ENCODE results near the gene LMO3. TPM values are rescaled to one million over a fixed set of nuclear protein-coding genes. Genes with fewer than 3 reads are reported as not detected.

Gene LMO3
- total RNA-seq, 1 donor from 2014 or later: 0.69 TPM

GRCh38 chr12:16600525-16600924 lies 5.4 kb downstream of the LMO3 start:
- no peak overlapping the region for H3K27ac Mint-ChIP-seq
- peaks cover 12% of the 10 kb centered on the region for H3K4me1 Mint-ChIP-seq
- H3K4me3 Mint-ChIP-seq: no peak overlapping the region
- H3K9me3 Mint-ChIP-seq: no peaks in the 10 kb centered on the region
- no peak for DNase-seq (ENCODE audit: low spot score in 2 of 2, unreplicated experiment in 2 of 2)
- no peaks in the 10 kb centered on the region for H3K36me3 Mint-ChIP-seq
- peaks cover 74% of the 10 kb centered on the region for H3K27me3 Mint-ChIP-seq (ENCODE audit: low read depth)
- TF ChIP-seq CTCF (IDR thresholded peaks at IDR 0.05; ENCODE audit: unreplicated experiment): no peak

- Mint-ChIP-seq H3K27ac (no peak overlapping the region), H3K4me3 (no peak overlapping the region), H3K36me3 (no peaks in the 10 kb centered on the region), H3K27me3 (ENCODE audit: low read depth) (peaks cover 61% of the 10 kb centered on the region), H3K4me1 (peaks cover under 1% of the 10 kb centered on the region), H3K9me3 (no peaks in the 10 kb centered on the region)
- TF ChIP-seq CTCF (IDR thresholded peaks at IDR 0.05; ENCODE audit: unreplicated experiment): no peak
- no peak for DNase-seq (ENCODE audit: low spot score in 2 of 2, unreplicated experiment in 2 of 2)
These were observed 6.9 kb downstream of the LMO3 start for GRCh38 chr12:16599081-16599480.

- H3K4me1 Mint-ChIP-seq: no peaks in the 10 kb centered on the region
- H3K27me3 Mint-ChIP-seq (ENCODE audit: low read depth): peaks cover 39% of the 10 kb centered on the region
- no peak for TF ChIP-seq CTCF (IDR thresholded peaks at IDR 0.05; ENCODE audit: unreplicated experiment)
- H3K27ac Mint-ChIP-seq: no peak overlapping the region
- H3K4me3 Mint-ChIP-seq: no peak overlapping the region
- H3K9me3 Mint-ChIP-seq: no peaks in the 10 kb centered on the region
- no peak for DNase-seq (ENCODE audit: low spot score in 2 of 2, unreplicated experiment in 2 of 2)
- H3K36me3 Mint-ChIP-seq: no peaks in the 10 kb centered on the region
These were observed 11.2 kb downstream of the LMO3 start for GRCh38 chr12:16594797-16595196.

- no peak overlapping the region for H3K27ac Mint-ChIP-seq
- TF ChIP-seq CTCF (IDR thresholded peaks at IDR 0.05; ENCODE audit: unreplicated experiment): no peak
- peaks cover 34% of the 10 kb centered on the region for H3K27me3 Mint-ChIP-seq (ENCODE audit: low read depth)
- H3K36me3 Mint-ChIP-seq: no peaks in the 10 kb centered on the region
- no peak overlapping the region for H3K4me3 Mint-ChIP-seq
- no peak for DNase-seq (ENCODE audit: low spot score in 2 of 2, unreplicated experiment in 2 of 2)
- no peaks in the 10 kb centered on the region for H3K9me3 Mint-ChIP-seq
- H3K4me1 Mint-ChIP-seq: no peaks in the 10 kb centered on the region
These were observed 12.4 kb downstream of the LMO3 start for GRCh38 chr12:16593546-16593945.

- no peaks in the 10 kb centered on the region for H3K4me1 Mint-ChIP-seq
- no peak overlapping the region for H3K4me3 Mint-ChIP-seq
- H3K9me3 Mint-ChIP-seq: no peaks in the 10 kb centered on the region
- no peaks in the 10 kb centered on the region for H3K36me3 Mint-ChIP-seq
- peaks cover 19% of the 10 kb centered on the region for H3K27me3 Mint-ChIP-seq (ENCODE audit: low read depth)
- TF ChIP-seq CTCF (IDR thresholded peaks at IDR 0.05; ENCODE audit: unreplicated experiment): no peak
- no peak for DNase-seq (ENCODE audit: low spot score in 2 of 2, unreplicated experiment in 2 of 2)
- H3K27ac Mint-ChIP-seq: no peak overlapping the region
These were observed 15.3 kb downstream of the LMO3 start for GRCh38 chr12:16590645-16591044.

GRCh38 chr12:16588812-16589211 lies 17.1 kb downstream of the LMO3 start:
- H3K27me3 Mint-ChIP-seq (ENCODE audit: low read depth): peaks cover 16% of the 10 kb centered on the region
- no peaks in the 10 kb centered on the region for H3K36me3 Mint-ChIP-seq
- TF ChIP-seq CTCF (IDR thresholded peaks at IDR 0.05; ENCODE audit: unreplicated experiment): no peak
- DNase-seq (ENCODE audit: low spot score in 2 of 2, unreplicated experiment in 2 of 2): no peak
- no peaks in the 10 kb centered on the region for H3K4me1 Mint-ChIP-seq
- H3K27ac Mint-ChIP-seq: no peak overlapping the region
- H3K4me3 Mint-ChIP-seq: no peak overlapping the region
- no peaks in the 10 kb centered on the region for H3K9me3 Mint-ChIP-seq

Data from mesothelial cell of epicardium (in vitro differentiated cells).